Mononuclear cell (primary cell): ENCODE data around the gene KLF9. TPM values are rescaled to one million over a fixed set of nuclear protein-coding genes. Genes with fewer than 3 reads are reported as not detected.
"Not testable (repeated sequence)": the region's sequence is repeated elsewhere in the genome, so short reads cannot be mapped to it uniquely, and the experiment has no call there.

Experiments used
- H3K27me3 ChIP-seq: 2 replicates; pipeline ENCODE4 v1.6.0; 2011; ENCODE audit warnings: low read length, control low read depth; ENCODE audit not compliant: insufficient read depth
- H3K4me1 ChIP-seq: 2 replicates; pipeline ENCODE4 v1.5.1; 2011; ENCODE audit warnings: mild to moderate bottlenecking, low read length, control low read depth; ENCODE audit not compliant: insufficient read depth
- H3K4me3 ChIP-seq: 2 replicates; pipeline ENCODE4 v1.5.1; 2011; ENCODE audit warnings: mild to moderate bottlenecking, low read length, moderate library complexity
- H3K9me3 ChIP-seq: 2 replicates; pipeline ENCODE4 v1.5.1; 2011; ENCODE audit warnings: low read depth, mild to moderate bottlenecking, control low read depth, low read length
- total RNA-seq: library from RNA; depleted of rRNA; stranded (reverse); fragments of >200 nt; gene quantifications from one replicate; pipeline ENCODE4 v1.2.3, GENCODE V29; 2012

The KLF9 gene
- total RNA-seq, 1 donor, result 118 TPM

GRCh38 chr9:70402213-70402612 lies 12.2 kb downstream of the KLF9 start:
- no peaks in the 10 kb centered on the region for H3K27me3 ChIP-seq
- no peak overlapping the region for H3K4me3 ChIP-seq
- no peaks in the 10 kb centered on the region for H3K9me3 ChIP-seq
- peaks cover 63% of the 10 kb centered on the region for H3K4me1 ChIP-seq

DNA sequence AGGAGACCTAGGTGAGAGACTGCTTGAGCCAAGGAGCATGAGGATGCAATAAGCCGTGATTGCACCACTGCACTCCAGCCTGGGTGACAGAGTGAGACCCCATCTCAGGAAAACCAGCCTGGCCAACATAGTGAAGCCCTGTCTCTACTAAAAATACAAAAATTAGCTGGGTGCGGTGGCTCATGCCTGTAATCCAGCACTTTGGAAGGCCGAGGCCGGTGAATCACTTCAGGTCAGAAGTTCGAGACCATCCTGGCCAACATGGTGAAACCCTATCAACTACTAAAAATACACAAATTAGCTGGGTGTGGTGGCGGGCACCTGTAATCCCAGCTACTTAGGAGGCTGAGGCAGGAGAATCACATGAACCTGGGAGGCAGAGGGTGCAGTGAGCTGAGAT lies 13.2 kb downstream of the KLF9 start:
- not testable (repeated sequence) for H3K9me3 ChIP-seq, H3K27me3 ChIP-seq, H3K4me3 ChIP-seq
- H3K4me1 ChIP-seq, result peaks cover 60% of the 10 kb centered on the region

- Histone ChIP-seq H3K4me3 (no peak overlapping the region), H3K27me3 (no peaks in the 10 kb centered on the region), H3K9me3 (no peaks in the 10 kb centered on the region), H3K4me1 (peaks cover 53% of the 10 kb centered on the region)
Observed at GRCh38 chr9:70400107-70400892, 14.2 kb downstream of the KLF9 start.

DNA sequence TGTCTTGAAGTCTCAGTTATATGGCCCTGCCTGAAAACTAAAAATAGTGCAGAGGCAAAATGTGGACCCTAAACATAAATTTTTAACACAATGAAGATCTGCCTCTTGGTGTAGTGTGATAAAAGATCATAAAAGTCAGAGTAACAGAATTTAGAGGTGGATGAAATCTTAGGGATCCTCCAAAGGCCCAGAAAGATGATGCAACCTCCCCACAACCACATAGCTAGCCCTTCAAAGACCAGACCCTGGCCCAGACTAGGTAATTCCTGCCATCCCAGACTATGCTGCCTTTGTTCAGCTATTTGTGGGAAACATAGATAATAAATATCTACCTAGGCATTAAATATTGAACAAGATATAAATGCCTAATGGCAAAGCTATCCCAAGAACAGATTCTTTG lies 15.3 kb downstream of the KLF9 start:
- Histone ChIP-seq H3K27me3 (no peaks in the 10 kb centered on the region), H3K4me1 (peaks cover 45% of the 10 kb centered on the region), H3K4me3 (no peak overlapping the region), H3K9me3 (no peaks in the 10 kb centered on the region)

GRCh38 chr9:70398145-70398556 lies 16.3 kb downstream of the KLF9 start:
- peaks cover 51% of the 10 kb centered on the region for H3K4me1 ChIP-seq
- H3K27me3 ChIP-seq, result no peaks in the 10 kb centered on the region
- no peak overlapping the region for H3K4me3 ChIP-seq
- no peaks in the 10 kb centered on the region for H3K9me3 ChIP-seq

DNA sequence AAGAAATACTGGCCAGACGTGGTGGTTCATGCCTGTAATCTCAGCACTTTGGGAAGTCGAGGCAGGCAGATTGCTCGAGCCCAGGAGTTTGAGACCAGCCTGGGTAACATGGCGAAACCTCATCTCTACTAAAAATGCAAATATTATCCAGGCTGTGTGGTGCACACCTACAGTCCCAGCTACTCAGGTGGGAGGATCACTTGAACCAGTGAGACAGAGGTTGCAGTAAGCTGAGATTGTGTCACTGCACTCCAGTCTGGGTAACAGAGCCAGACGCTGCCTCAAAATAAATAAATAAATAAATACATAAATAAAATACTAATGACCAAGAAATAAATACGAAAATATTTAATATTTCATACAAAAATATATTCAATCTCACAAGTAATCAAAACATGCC lies 18.8 kb downstream of the KLF9 start:
- H3K4me1 ChIP-seq, result peaks cover 74% of the 10 kb centered on the region
- no peak overlapping the region for H3K4me3 ChIP-seq
- no peaks in the 10 kb centered on the region for H3K27me3 ChIP-seq
- H3K9me3 ChIP-seq, result no peaks in the 10 kb centered on the region

DNA sequence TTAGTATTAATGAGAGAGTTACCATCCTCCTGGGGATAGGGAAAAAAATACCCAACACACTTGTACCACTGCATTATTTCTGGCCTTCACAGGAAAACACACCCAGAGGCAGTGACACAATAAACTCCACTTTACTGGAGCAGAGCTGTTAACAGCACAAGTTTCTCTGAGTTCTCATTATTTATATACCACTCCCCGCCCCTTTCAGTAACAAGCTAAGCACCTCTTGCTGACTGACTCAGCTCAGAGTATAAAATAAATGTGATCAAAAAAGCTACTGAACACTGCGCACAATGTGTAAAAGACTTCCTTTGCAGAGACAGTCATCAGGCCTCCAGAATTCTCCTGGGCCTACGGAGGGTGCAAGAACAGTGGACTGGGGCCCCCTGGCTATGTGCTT lies 21.6 kb downstream of the KLF9 start:
- no peaks in the 10 kb centered on the region for H3K9me3 ChIP-seq
- H3K27me3 ChIP-seq, result no peaks in the 10 kb centered on the region
- H3K4me3 ChIP-seq, result no peak overlapping the region
- H3K4me1 ChIP-seq, result peaks cover 55% of the 10 kb centered on the region

- H3K4me1 ChIP-seq, result peaks cover 48% of the 10 kb centered on the region
- H3K27me3 ChIP-seq, result no peaks in the 10 kb centered on the region
- H3K9me3 ChIP-seq, result no peaks in the 10 kb centered on the region
- H3K4me3 ChIP-seq, result no peak overlapping the region
Observed at GRCh38 chr9:70392189-70392588, 22.3 kb downstream of the KLF9 start.

GRCh38 chr9:70390933-70391341 lies 23.5 kb downstream of the KLF9 start:
- no peaks in the 10 kb centered on the region for H3K9me3 ChIP-seq
- H3K4me1 ChIP-seq, result peaks cover 42% of the 10 kb centered on the region
- no peaks in the 10 kb centered on the region for H3K27me3 ChIP-seq
- H3K4me3 ChIP-seq, result no peak overlapping the region

DNA sequence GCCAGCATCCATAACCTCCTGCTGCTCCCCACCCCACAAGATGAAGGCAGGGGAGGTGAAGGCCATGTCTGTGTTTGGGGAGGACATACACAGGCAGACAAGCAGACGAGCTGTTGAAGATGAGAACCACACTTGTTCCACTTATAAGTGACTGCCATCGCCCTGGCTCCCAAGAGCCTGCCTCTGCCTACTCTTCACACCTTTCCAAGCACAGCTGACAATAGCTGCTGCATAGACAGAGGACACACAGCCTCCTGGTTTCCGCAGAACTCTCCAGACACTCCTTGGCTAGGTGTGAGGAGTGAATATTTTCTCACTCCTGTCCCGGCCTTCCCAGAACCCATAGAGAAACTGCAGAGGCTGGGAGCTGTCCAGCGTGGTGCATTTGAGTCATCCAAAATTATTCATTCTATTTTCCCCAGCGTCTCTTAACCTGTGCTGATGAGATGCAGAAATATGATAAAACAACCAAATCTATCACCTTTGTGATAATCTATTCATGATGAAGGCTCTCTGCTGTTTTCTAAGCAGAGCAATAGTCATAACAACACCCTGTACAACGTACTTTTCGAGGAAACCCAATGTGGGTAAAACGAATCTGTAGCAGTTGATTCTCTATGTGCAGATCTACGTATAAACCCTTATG lies 24.7 kb downstream of the KLF9 start:
- Histone ChIP-seq H3K9me3 (no peaks in the 10 kb centered on the region), H3K4me1 (peaks cover 40% of the 10 kb centered on the region), H3K4me3 (no peak overlapping the region), H3K27me3 (no peaks in the 10 kb centered on the region)

DNA sequence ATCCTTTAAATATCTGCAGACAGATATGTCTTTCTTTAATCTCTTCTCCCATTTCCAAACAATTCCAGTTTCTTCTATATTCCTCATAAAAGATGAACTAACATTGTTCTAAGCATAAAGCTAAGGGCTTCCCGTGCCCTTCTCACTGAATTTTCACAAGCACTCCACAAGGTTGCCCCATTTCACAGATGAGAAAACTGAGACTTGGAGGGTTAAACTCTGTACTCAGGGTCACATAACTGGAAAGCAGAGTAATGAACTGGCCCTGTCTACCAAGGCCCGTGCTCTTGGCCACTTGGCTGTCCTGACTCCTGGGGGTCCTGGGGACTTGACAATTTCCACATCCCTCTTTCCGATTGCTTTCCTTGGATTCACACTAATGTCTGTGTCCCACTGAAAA lies 25.3 kb downstream of the KLF9 start:
- Histone ChIP-seq H3K9me3 (no peaks in the 10 kb centered on the region), H3K27me3 (no peaks in the 10 kb centered on the region), H3K4me3 (no peak overlapping the region), H3K4me1 (peaks cover 40% of the 10 kb centered on the region)

GRCh38 chr9:70387663-70388062 lies 26.8 kb downstream of the KLF9 start:
- H3K4me1 ChIP-seq, result peaks cover 27% of the 10 kb centered on the region

GRCh38 chr9:70385426-70385825 lies 29.0 kb downstream of the KLF9 start:
- peaks cover 5% of the 10 kb centered on the region for H3K4me1 ChIP-seq
- H3K9me3 ChIP-seq, result no peaks in the 10 kb centered on the region
- no peaks in the 10 kb centered on the region for H3K27me3 ChIP-seq
- no peak overlapping the region for H3K4me3 ChIP-seq

More at GRCh38 chr9:70387663-70388062, 26.8 kb downstream of the KLF9 start:
- H3K4me3 ChIP-seq, result no peak overlapping the region
- no peaks in the 10 kb centered on the region for H3K9me3 ChIP-seq
- H3K27me3 ChIP-seq, result no peaks in the 10 kb centered on the region

GRCh38 chr9:70382709-70383605 lies 31.5 kb downstream of the KLF9 start:
- no peaks in the 10 kb centered on the region for H3K9me3 ChIP-seq
- H3K27me3 ChIP-seq, result no peaks in the 10 kb centered on the region
- H3K4me1 ChIP-seq, result no peaks in the 10 kb centered on the region
- no peak overlapping the region for H3K4me3 ChIP-seq

DNA sequence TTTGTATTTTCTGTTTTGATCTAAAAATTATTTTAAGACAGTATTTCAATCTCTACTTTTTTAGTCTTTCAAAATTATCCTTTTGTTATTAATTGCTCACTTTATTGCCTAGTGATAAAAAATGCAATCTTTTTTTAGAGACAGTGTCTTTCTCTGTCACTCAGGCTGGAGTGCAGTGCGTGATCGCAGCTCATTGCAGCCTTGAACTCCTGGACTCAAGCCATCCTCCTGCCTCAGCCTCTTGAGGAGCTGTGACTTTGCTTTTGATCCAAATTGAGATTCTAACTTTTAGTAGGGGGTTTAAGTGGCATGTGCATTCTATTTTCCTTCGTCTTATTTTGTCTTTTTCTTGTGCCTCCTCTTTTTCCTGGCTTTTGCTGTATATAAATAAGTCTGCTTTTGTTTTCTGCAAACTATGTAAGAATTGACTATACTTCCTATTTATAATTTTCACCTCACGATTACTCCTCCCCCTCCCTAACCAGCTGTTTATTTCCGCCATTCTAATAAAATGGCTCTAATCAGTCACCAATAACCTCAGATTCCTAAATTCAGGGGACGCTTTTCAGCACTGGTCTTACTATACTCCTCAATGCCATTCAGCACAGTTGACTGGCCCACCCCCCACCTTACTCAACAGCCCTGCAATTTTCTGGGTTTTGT lies 32.3 kb downstream of the KLF9 start:
- no peaks in the 10 kb centered on the region for H3K9me3 ChIP-seq
- no peaks in the 10 kb centered on the region for H3K4me1 ChIP-seq
- H3K4me3 ChIP-seq, result no peak overlapping the region
- H3K27me3 ChIP-seq, result no peaks in the 10 kb centered on the region
